Measurements from ENCODE around the gene FAM227A.

FAM227A gene

GRCh38 chr22:38631724-38632123, 24.5 kb downstream of the FAM227A start:
- Histone ChIP-seq H3K27ac (replicated peaks) (peak overlapping the region; percentile 22; the same call in 1 of the 2 replicates), H3K27me3 (ENCODE audit: insufficient read depth, poor library complexity, severe bottlenecking) (no peaks in the 10 kb centered on the region), H3K4me3 (replicated peaks; ENCODE audit: insufficient read depth, low read length) (no peak overlapping the region)
- peak; percentile 28 to 74 for DNase-seq (ENCODE audit: low read depth in 1 of 2, low spot score in 1 of 2)
- TF ChIP-seq SPI1 (IDR thresholded peaks at IDR 0.05; ENCODE audit: borderline replicate concordance, low read depth) (0 out of 2 replicates have a peak, but pooled peaks have one; percentile 16), GABPA (IDR thresholded peaks at IDR 0.05; ENCODE audit: low read depth) (no peak; the same call in 1 of the 2 replicates), REST (IDR thresholded peaks at IDR 0.05; ENCODE audit: insufficient replicate concordance, low read depth) (no peak)

GRCh38 chr22:38629108-38629507, 27.1 kb downstream of the FAM227A start:
- DNase-seq (ENCODE audit: low read depth in 1 of 2, low spot score in 1 of 2), result no peak
- Histone ChIP-seq H3K27ac (replicated peaks) (no peak overlapping the region), H3K27me3 (ENCODE audit: insufficient read depth, poor library complexity, severe bottlenecking) (no peaks in the 10 kb centered on the region), H3K4me3 (replicated peaks; ENCODE audit: insufficient read depth, low read length) (no peak overlapping the region)
- TF ChIP-seq REST (IDR thresholded peaks at IDR 0.05; ENCODE audit: insufficient replicate concordance, low read depth), result no peak
- TF ChIP-seq POLR2AphosphoS5 (IDR thresholded peaks at IDR 0.05; ENCODE audit: low read depth), result no peak

GRCh38 chr22:38628444-38628843, 27.7 kb downstream of the FAM227A start:
- TF ChIP-seq REST (IDR thresholded peaks at IDR 0.05; ENCODE audit: insufficient replicate concordance, low read depth) (no peak), GABPA (IDR thresholded peaks at IDR 0.05; ENCODE audit: low read depth) (no peak), SPI1 (IDR thresholded peaks at IDR 0.05; ENCODE audit: borderline replicate concordance, low read depth) (no peak), POLR2AphosphoS5 (IDR thresholded peaks at IDR 0.05; ENCODE audit: low read depth) (no peak), CTCF (IDR thresholded peaks at IDR 0.05; ENCODE audit: insufficient read depth, low read length) (no peak)
- H3K27me3 ChIP-seq (ENCODE audit: insufficient read depth, poor library complexity, severe bottlenecking), result no peaks in the 10 kb centered on the region
- no peak overlapping the region for H3K4me3 ChIP-seq (replicated peaks; ENCODE audit: insufficient read depth, low read length)
- H3K27ac ChIP-seq (replicated peaks), result no peak overlapping the region
- peak in 1 of 2 experiments; percentile 68 for DNase-seq (ENCODE audit: low read depth in 1 of 2, low spot score in 1 of 2)

- no peak overlapping the region for H3K27ac ChIP-seq (replicated peaks)
- TF ChIP-seq SPI1 (IDR thresholded peaks at IDR 0.05; ENCODE audit: borderline replicate concordance, low read depth) (peak; percentile 41; the same call in 1 of the 2 replicates), REST (IDR thresholded peaks at IDR 0.05; ENCODE audit: insufficient replicate concordance, low read depth) (no peak)
- DNase-seq (ENCODE audit: low read depth in 1 of 2, low spot score in 1 of 2), result peak in 1 of 2 experiments; percentile 3
- no peak overlapping the region for H3K4me3 ChIP-seq (replicated peaks; ENCODE audit: insufficient read depth, low read length)
- no peaks in the 10 kb centered on the region for H3K27me3 ChIP-seq (ENCODE audit: insufficient read depth, poor library complexity, severe bottlenecking)
Observed at GRCh38 chr22:38623351-38623750, 32.8 kb downstream of the FAM227A start.

Measured in HL-60 (cell line).